ENCODE data around the gene LDLRAD3.

LDLRAD3 gene

DNA sequence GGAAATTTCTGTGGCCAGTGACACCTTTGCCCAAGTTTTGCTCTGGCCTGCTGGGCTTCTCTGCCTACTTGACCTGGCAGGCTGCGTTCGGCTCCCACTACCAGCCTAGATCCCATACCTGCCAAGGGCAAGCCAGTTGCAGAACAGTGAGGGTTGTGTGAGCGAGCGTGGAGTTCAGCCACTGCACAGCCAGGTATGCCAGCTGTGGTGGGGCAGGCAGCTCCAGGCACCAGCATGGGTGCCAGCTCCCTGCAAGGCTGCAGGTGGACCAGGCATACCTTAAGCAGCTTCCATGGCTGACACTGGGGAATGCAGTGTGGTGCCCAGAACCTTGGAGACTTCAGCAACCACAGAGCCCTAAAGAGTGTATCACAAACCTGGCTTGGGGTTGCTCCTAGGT is 133.5 kb downstream of the LDLRAD3 start:
- DNase-seq (ENCODE audit: low read depth in 2 of 2) = no peak

DNA sequence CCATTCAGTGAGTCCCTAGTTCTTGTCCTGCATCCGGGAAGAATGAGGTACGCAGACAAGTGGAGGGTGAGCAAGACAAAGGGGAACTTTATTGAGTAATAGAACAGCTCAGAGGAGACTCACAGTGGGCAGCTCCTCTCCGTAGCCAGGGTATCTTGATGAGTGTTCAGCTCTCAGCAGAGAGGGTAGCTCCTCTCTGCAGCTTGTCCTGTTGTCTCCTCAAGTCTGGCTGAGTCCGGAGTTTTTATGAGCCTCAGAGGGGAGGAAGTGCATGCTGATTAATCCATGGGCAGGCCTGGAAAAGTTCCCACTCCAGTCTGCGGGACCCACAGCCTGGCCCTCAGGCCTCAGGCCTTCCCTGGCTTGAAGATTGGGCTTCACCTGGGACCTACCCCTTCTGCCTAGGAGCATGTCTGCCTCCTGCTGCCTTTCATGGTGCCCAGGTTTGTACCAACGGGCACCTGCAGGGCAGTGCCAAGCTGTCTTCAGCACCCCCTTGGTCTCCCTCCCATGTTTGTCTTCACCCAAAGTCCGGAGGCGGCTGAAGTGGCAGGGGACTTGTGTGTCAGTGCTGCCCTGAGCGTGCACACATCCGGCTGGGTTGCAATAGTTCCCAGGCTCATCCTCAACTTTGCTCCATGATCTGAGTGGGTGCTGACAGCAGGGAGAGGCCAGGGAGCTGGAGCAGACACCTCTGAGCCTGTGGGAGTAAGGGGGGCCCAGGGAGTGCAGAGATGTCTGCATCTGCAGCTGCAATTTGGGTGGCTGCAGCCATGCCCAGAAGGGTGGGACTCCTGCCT is 134.2 kb downstream of the LDLRAD3 start:
- DNase-seq (ENCODE audit: low read depth in 2 of 2) = no peak

DNA sequence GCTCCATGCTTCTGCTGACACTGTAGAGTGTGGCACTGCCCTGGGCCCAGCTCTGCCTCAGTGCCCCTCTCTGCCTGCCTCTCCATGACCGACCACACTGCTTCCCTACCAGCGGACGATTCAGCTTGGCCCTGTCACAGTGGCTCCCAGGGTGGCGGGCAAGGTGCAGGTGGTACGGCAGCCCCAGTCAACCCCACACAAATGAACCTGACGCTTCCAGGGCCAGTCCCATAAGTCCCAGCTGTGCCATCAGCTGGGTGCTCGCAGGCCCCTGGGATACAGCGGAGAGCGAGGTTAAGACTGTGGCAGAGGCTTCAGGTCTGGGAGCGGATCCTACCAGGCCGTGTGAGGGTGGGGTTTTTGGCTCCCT is 134.8 kb downstream of the LDLRAD3 start:
- no peak for DNase-seq (ENCODE audit: low read depth in 2 of 2)

DNA sequence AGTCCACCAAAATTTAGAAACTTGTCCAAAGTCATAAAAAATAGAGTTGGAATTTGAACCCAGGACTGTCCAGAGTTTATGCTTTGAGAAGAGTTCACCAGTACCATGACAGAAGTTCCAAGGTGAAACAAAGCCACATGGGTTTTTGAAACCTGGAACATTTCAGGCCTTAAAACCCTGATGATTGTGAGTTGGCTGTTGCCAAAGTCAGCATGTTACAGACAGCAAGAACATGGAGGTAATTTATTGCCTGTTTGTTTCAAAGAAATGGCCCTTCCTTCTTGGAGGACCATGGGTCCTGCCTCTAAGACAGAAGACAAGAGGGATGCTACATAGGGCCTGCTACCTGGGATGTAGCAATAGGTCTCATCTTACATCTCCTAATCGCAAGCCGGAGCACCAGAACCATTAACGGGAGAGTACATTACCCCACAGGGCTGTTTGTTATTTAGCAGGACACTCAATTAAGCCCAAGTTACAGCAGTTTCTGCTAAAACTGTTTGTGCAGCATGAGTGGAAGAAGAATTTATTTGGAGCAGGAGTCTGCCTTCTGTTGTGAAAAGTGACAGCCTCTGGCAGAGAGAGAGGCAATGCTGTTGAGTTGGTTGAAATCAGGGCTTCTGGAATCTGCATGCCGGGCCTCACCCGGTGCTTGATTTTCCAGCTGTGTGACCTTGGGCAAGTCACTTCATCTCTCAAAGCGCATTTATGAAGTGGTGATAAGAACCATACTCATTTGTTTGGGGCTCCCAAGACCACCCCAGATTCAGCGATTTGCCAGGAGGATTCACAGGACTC is 136.2 kb downstream of the LDLRAD3 start:
- DNase-seq (ENCODE audit: low read depth in 2 of 2) = no peak

DNA sequence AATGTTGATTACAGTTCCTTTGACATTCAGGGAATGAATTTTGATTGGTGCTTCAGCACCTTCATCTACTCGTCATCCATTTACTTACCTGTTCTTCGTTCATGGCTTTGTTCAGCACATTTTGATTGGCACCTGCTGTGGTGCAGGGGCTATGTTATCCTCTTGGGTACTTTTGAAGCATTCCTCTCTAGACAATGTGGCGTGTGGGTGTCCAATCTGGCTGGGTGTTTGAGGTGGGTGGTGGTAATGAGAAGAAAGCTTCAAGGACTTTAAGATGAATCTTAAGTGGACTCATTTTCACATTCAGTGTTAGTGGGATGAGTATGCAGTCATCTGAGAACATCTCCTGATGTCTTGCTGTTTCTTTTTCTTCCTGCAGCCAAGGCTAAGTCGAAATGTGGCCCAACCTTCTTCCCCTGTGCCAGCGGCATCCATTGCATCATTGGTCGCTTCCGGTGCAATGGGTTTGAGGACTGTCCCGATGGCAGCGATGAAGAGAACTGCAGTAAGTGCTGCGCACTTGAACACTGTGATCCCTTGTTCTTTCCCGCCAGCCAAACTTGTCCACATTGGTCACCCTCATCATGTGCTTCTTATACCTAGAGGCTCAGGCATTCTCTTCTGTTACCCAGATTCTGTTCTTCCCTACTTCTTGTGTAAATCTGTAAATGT is 137.5 kb downstream of the LDLRAD3 start:
- no peak for DNase-seq (ENCODE audit: low read depth in 2 of 2)

DNA sequence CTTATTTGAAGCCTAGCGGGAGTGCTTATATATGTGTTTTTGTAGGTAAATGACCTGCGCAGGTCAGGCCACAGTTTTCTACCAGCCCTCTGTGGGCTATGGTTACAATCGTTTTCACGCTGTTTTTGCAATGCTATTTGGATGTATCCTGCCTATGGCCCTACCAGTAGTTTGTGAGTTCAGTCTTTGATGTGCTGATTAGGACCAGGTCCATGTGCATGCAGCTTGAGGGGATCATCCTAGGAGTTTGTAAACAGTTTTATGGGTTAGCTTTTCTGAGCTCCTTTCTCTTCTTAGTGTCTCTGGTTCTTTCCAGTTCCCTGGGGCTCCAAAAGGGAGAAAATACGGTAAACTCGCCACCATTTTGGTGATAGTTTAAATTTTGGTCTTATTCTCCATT is 142.5 kb downstream of the LDLRAD3 start:
- DNase-seq (ENCODE audit: low read depth in 2 of 2) = no peak

DNA sequence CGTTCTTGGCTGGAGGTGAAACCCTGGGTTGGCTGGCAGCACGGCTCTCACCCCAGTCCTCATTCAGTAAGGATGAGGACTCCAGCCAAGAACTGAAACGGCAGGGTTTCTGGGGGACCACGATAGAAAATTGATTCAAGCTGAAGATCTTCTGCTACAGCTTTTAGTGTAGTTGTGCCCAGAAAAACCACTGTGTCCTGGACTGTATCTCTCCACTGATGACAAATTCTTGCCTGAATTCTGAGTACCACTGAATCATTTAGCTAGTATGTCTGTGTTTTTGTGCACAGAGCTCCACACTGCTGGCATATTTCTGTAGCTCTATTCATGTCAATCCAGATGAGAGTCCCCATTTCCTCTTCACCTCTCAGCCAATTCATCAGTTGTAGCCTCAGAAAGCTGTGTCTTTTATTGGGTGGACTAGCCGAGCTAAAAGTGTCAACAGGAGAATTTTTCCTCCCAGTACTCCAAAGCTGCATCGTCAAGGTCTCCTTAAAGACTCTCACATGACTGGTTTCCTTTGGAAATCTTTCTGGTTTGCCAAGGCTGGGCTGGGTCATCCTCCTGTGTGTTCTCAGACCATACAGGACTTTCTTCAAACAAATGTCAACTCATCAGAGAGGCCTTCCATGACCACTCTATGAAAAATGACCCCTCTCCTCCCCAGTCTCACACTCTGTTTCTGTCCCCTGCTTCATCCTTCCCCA is 144.6 kb downstream of the LDLRAD3 start:
- no peak for DNase-seq (ENCODE audit: low read depth in 2 of 2)

DNA sequence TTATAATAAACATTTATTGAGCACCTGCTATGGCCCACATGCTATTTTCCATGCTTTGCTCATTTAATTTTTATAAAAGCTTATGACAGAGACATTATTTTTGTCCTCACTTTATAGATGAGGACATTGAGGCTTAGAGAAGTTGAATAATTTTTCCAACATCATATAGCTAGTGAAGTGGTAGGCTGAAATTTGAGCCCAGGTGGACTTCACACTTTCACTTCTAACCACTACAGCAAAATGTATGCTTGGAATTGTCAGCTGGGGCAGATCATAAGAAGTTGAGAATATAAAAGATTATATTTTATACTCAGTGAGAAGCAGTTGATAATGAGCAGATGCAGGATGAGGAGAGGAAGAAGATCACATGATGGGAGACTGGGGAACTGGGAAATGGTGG is 146.1 kb downstream of the LDLRAD3 start:
- no peak for DNase-seq (ENCODE audit: low read depth in 2 of 2)

DNA sequence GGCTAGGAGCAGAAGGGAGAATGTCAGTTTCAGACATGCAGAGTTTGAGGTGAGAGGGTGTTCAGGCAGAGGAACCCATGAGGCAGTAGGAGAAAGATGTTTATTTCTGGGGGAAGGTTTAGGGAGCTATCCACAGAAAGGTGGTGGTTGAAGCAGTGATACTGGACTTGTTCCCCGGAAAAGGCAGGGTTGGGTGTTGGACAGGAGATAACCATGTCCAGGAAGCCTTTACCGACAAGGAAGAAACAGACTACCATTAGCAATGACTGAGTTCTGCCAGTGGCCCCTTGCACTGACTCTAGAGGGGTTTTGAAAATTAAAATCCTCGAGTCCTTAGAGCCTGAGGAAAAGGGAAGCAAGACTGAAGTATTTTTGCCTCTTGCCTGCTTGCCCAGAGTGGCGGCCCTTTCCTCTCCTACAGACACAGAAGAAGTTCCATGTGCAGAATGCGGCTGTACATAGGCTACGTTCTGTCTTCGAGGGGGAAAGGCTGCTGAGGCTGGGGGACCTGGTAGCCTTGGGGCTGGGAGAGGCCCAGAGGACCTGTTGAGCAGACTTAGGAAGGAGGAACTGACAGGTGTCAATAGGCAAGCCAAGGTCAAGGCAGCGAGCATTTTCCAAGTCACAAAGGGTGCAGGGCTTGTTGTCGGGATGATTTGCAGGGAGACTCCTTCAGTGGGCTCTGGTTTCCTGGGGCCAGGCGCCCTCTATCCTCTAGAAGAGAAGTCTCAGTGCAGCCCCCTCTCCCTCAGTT is 146.7 kb downstream of the LDLRAD3 start:
- no peak for DNase-seq (ENCODE audit: low read depth in 2 of 2)

DNA sequence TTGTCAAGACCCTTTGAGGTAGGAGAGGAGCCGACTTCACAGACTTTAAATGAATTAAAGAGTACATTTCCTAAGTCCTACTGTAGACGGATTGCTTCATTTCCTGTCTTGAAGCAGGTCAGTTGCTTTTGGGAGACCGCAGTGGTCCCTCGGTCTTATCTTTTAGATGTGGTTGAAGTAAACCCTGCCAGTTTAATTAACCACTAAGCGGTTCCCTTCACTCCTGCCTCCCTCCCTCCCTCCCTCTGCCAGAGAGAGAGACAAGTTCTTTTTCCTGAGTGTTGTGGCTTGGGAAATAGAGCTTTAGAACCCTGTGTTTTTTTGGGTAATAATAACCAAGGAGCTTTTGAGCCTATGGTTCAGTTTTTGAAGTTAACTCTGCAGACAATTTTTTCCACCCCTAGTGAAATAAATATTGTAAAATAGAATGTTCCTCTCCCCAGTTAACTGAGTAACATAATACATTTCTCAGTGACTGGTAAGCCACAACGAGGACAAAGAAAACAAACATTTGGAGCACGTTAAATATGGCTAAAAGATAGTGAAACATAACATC is 147.5 kb downstream of the LDLRAD3 start:
- DNase-seq (ENCODE audit: low read depth in 2 of 2) = no peak

DNA sequence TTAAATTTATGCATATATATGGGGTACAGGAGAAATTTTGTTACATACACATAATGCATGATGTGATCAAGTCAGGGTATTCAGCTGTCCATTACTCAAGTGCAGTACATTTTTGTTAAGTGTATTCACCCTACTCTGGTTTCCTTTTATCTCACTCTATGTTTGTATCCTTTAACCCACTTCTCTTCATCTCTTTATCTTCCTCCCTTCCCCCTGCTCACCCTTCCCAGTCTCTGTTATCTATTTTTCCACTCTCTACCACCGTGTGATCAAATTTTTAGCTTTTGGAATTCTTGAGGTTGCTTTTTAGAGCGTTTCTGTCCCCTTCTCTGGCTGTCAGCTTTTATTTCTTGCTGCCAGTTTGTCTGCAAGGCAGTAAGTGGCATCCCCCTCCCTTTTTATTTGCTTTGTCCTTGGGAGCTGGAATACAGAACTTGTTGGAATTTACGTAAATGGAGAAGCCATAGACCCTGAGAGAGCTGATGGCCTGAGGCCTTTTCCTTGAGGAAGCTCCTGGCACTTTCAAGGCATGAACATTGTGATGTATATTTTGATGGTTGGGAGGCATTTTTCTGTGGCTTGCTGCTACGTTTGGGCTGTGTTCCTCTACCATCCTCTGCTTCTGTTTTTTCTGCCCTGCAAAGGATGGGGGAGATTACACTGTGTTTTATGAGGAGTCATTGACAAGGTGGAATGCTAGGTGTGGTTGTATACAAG is 148.6 kb downstream of the LDLRAD3 start:
- DNase-seq (ENCODE audit: low read depth in 2 of 2) = no peak

DNA sequence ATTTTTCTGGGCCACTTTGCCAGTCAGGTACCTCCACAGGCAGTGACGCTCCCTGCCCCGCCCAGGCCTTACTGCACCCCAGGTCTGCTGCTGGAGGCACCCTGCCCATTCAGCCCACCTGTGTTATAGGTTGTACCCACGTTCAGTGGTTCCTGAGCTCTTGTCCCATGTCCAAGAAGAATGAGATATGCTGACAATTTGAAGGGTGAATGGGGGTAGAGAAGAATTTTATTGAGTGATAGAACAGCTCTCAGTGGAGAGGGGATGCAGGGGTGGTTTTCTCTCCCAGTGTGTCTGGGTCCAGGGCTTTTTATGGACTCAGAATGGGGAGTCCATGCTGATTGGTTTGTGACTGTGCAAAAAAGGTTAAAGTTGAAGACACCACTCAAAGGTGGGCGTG is 149.7 kb downstream of the LDLRAD3 start:
- no peak for DNase-seq (ENCODE audit: low read depth in 2 of 2)

DNA sequence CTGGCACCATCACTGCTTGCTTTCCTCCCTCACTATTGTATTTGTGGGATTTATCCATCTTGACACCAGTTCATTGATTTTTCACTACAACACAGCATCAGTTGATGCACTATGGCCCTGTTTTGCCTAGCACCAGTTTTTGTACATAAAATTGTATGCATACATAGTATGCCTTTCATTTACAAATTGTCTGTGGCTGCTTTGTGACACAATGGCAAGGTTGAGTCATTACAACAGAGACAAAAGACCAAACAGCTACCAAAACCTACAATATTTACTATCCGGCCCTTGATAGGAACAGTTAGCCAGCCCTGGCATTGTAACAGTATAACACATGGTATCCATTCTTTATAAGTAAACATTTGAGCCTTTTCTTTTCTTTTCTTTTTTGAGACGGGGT is 150.3 kb downstream of the LDLRAD3 start:
- no peak for DNase-seq (ENCODE audit: low read depth in 2 of 2)

DNA sequence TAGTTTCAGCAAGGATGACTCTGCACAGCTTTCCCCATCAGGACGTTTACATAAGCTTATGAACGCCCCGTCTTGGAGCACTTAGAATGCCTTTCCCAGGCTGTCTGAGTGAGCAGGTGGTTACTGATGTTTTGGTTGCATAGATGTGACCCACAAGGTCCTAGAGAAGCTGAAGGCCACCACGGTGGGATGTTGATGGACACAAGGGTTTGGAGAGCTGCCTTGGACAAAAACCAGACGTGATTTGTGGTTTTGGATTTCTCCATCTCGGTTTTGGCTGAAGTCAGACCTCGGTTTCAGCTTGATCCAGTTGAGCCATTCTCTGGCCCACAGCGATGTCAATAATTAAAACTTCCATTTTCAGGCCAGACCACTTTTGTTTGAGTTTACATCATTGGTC is 151.9 kb downstream of the LDLRAD3 start:
- no peak for DNase-seq (ENCODE audit: low read depth in 2 of 2)

DNA sequence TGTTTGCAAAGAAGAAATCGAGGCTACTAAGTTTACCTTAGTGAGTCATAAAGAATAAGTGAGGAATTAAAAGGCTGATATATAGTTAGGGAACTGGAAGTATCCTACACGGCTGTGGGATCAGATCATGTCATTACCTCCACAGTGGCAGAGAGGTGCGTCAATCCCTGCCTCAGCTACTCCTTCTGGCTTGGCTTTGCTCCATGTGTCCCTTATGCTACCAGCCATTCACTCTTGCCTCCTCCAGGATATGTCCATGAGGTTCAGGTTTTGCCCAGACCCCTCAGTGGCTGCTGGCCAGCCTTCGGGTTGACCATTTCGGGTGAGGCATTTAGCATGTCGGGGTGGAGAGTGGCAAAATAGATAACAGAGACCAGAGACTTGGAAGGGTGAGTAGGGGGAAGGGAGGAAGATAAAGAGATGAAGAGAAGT is 153.4 kb downstream of the LDLRAD3 start:
- no peak for DNase-seq (ENCODE audit: low read depth in 2 of 2)

DNA sequence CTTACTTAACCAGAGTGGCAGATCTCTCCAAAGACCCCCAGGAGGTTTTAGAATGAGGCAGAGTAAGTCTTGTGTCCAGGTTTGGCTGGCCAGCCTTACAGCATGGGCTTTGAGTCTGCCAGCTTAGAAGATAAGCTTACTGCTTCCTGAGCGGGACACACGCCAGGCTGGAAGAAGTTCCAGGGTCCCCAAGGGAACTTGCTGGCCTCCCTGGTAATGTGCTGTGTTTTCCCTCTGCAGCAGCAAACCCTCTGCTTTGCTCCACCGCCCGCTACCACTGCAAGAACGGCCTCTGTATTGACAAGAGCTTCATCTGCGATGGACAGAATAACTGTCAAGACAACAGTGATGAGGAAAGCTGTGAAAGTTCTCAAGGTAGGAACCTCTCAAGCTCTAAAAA is 154.2 kb downstream of the LDLRAD3 start:
- no peak for DNase-seq (ENCODE audit: low read depth in 2 of 2)

DNA sequence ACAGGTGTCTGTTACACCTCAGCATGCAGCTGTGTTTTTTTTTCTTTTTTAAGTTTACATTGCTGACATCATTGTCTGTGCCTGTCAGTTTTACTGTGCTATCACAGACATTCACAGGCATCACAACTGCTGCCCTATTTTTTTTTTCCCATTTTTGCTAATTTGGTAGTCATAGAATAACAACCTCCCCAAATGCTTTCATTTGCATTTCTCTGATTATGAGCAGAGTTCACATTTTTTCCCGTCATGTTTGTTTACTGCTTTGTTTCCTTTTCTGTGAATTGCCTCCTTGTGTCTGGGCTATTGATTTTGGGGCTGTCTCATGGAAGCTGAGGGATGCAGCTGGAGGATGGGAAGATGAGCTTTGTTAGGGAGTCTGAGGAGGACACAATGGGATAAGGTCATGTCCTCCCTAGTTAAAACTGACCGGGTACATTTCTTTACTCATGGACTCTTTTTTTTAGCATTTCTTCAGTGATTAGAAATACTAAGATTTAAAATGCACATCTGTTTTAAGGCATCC is 155.1 kb downstream of the LDLRAD3 start:
- no peak for DNase-seq (ENCODE audit: low read depth in 2 of 2)

DNA sequence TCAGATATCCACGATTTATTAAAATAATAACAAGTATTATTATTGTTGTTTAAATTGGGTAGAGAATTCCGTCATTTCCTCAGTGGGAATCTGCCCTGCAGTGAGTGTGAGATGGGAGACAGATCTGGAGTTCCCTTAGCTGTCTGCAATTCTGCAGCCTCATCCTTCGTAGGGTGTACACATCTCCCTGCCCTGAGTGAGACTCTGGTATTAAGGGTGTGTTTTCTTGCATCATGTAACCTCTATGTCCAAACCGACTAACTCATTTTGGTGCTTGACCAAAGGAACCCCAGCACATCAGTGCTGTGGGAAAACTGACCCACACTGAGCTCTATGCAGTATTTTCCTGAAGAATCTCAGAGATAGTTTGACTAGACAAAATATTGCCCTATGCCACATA is 157.6 kb downstream of the LDLRAD3 start:
- no peak for DNase-seq (ENCODE audit: low read depth in 2 of 2)

DNA sequence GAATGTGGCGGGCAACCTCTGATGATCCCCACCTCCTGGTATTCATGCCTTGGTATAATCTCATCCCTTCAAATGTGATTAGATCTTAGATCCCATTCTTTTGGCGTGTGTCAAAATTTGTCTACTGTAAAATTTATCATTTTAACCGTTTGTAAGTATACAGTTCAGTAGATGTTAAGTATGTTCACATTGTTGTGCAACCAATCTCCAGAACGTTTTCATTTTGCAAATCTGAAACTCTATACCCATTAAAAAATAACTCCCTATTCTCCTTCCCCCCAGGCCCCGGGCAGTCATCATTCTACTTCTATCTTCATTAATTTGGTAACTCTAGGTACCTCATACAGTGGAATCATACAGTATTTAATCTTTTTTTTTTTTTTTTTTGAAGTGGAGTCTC is 159.0 kb downstream of the LDLRAD3 start:
- no peak for DNase-seq (ENCODE audit: low read depth in 2 of 2)

DNA sequence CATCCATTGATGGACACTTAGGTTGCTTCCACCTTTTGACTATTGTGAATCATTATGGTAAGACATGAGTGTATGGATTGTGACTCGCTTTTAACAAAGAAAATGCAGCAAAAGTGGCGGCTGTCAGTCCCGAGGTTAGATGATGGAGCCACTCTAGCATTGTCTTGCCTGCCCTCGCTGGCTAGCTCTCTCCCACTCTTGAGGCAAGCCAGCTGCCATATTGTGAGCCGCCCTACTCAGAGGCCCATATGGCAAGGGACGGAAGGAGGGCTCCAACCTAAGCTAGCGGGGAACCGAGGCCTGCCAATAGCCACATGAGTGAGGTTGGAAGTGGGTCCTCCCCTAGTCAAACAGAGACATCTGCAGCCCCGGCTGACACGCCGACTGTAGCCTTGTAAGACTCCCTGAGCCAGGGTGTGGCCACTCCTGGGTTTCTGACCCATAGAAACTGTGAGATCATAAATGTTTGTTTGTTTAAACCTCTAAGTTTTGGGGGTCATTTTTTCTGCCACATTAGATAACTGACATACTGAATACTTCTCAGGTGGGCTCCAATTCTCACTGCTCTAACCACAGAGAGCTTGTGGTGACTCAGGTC is 160.2 kb downstream of the LDLRAD3 start:
- no peak for DNase-seq (ENCODE audit: low read depth in 2 of 2)
